ENCODE data around the gene ITGB7.
"Not testable (repeated sequence)": the region's sequence is repeated elsewhere in the genome, so short reads cannot be mapped to it uniquely, and the experiment has no call there.

The ITGB7 gene

GRCh38 chr12:53215497-53215896, 8.4 kb upstream of the ITGB7 start:
- no peak for DNase-seq

- no peak for DNase-seq
These were observed 7.8 kb upstream of the ITGB7 start for GRCh38 chr12:53214687-53215455.

- no peak for DNase-seq
These were observed 7.2 kb upstream of the ITGB7 start for GRCh38 chr12:53214221-53214620.

- DNase-seq = peak; percentile 34
These were observed 6.3 kb upstream of the ITGB7 start for GRCh38 chr12:53213348-53213747.

GRCh38 chr12:53212931-53213330, 5.9 kb upstream of the ITGB7 start:
- no peak for DNase-seq

- DNase-seq = no peak
These were observed 4.7 kb upstream of the ITGB7 start for GRCh38 chr12:53211476-53212381.

- DNase-seq = no peak
These were observed 3.8 kb upstream of the ITGB7 start for GRCh38 chr12:53210843-53211242.

- DNase-seq = peak; percentile 72
These were observed 1.9 kb upstream of the ITGB7 start for GRCh38 chr12:53208877-53209463.

GRCh38 chr12:53208435-53208834, 1.4 kb upstream of the ITGB7 start:
- no peak for DNase-seq

GRCh38 chr12:53205747-53206419, 1.2 kb downstream of the ITGB7 start:
- peak; percentile 14 for DNase-seq

GRCh38 chr12:53204351-53204750, 2.7 kb downstream of the ITGB7 start:
- no peak for DNase-seq

GRCh38 chr12:53202316-53202715, 4.7 kb downstream of the ITGB7 start:
- DNase-seq = not testable (repeated sequence)

GRCh38 chr12:53201639-53202038, 5.4 kb downstream of the ITGB7 start:
- no peak for DNase-seq

- no peak for DNase-seq
These were observed 5.9 kb downstream of the ITGB7 start for GRCh38 chr12:53201177-53201541.

GRCh38 chr12:53200458-53201176, 6.4 kb downstream of the ITGB7 start:
- no peak for DNase-seq

GRCh38 chr12:53200107-53200457, 7.0 kb downstream of the ITGB7 start:
- no peak for DNase-seq

GRCh38 chr12:53199700-53200099, 7.4 kb downstream of the ITGB7 start:
- DNase-seq = no peak

GRCh38 chr12:53198486-53199110, 8.5 kb downstream of the ITGB7 start:
- DNase-seq = no peak

- no peak for DNase-seq
These were observed 9.9 kb downstream of the ITGB7 start for GRCh38 chr12:53197011-53197640.

GRCh38 chr12:53196486-53196885, 10.6 kb downstream of the ITGB7 start:
- no peak for DNase-seq

Data from GF-D8 (cell line).